Fibroblast of gingiva (primary cell): Measurements from ENCODE around the gene ANKRD6.

Source experiments
- DNase-seq: peaks from one replicate; pipeline ENCODE4 v3.0.0-alpha.2; 2011; ENCODE audit warnings: low read depth

Gene ANKRD6

GRCh38 chr6:89564752-89565427 is 131.9 kb downstream of the ANKRD6 start:
- no peak for DNase-seq

GRCh38 chr6:89566008-89566800 is 133.3 kb downstream of the ANKRD6 start:
- DNase-seq, result no peak

- no peak for DNase-seq
Measured at GRCh38 chr6:89566930-89567629, 134.1 kb downstream of the ANKRD6 start.

GRCh38 chr6:89567630-89568390 is 134.9 kb downstream of the ANKRD6 start:
- DNase-seq, result no peak

- no peak for DNase-seq
Measured at GRCh38 chr6:89574910-89575561, 142.1 kb downstream of the ANKRD6 start.

DNA sequence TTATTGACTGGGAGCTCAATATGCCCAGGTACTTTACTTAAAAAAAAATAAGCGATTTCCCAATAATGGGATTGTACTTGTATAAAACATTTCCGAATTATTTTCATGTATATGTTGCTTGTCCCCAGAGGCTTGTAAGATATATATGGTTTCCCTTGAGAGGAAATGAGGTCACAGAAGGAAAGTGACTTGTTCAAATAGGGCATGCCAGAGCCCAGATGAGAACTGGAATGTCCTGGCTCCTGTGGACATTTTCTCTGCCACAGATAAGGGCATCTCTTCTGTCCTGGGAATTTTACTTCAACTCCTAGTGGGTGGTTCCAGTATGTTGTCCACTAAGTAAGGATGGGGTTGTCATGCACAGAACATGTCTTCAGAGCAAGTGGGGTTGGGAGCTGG is 142.6 kb downstream of the ANKRD6 start:
- DNase-seq, result no peak

DNA sequence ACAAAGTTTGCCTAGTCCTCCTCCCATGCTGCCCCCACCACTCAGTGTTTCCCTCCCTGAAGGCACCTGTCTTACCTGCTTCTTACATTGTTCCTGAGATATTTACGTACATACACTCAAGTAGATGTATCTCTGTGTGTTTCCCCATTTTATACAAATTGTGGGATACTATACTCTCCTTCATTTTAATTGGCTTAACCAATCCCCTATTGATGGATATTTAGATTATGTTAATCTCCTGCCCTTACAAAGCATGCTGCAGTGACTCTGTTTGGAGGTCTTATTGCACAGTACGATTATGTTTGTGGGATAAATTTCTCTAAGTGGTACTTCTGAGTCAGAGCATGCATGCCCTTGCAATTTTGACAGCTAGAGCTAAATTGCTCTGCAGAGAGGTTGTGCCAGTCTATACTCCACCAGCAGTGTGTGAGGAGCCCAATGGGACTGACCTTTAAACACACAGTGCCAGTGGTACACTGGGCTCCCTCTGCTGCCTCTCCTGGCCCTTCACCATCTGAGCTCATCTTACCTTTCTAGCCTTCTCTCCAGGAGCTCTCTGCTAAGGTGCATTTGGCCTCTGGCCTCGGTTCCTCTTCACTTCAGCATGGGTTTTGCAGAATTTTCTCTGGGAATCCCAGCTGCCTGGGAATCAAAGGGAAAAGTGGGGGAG is 148.2 kb downstream of the ANKRD6 start:
- no peak for DNase-seq

GRCh38 chr6:89581689-89582088 is 148.7 kb downstream of the ANKRD6 start:
- no peak for DNase-seq

GRCh38 chr6:89582669-89583325 is 149.8 kb downstream of the ANKRD6 start:
- DNase-seq, result no peak

GRCh38 chr6:89583559-89583958 is 150.6 kb downstream of the ANKRD6 start:
- DNase-seq, result no peak

GRCh38 chr6:89584539-89584938 is 151.6 kb downstream of the ANKRD6 start:
- DNase-seq, result no peak

DNA sequence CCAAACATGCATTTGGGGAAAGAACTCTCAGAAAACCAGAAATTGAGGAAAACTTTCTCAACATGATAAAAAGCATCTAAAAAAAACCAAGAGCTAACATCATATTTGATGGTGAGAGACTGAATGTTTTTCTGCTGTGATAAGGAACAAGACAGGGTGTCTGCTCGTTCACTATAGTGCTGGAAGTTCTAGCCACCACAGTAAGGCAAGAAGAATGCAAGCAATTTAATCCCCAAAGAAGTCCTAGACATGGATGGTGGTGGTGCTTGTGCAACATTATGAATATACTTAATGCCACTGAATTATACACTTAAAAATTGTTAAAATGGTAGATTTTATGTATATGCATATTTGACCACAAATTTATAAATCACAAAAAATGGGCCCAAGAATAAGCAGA is 152.2 kb downstream of the ANKRD6 start:
- no peak for DNase-seq

- DNase-seq, result no peak
Measured at GRCh38 chr6:89589297-89590025, 156.5 kb downstream of the ANKRD6 start.

DNA sequence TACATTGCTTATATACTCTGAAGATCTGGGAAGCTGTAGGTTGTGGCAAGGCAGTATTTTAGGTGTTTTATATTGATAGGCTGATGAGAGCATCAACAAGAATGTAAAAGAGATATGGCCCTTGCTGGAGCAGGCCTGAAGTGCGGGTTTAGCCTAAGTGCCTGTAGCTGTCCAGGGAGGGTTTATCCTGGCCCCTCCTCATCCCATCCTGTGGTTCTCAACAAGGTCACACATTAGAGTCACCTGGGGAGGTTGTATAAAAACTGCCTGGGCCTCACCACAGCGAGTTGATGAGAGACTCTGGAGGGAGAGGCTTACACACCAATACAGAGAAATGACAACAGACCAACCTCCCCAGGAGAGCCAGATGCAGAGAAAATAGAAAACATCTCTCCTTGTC is 157.2 kb downstream of the ANKRD6 start:
- no peak for DNase-seq

- DNase-seq, result no peak
Measured at GRCh38 chr6:89591745-89592144, 158.8 kb downstream of the ANKRD6 start.

GRCh38 chr6:89596056-89596455 is 163.1 kb downstream of the ANKRD6 start:
- no peak for DNase-seq

DNA sequence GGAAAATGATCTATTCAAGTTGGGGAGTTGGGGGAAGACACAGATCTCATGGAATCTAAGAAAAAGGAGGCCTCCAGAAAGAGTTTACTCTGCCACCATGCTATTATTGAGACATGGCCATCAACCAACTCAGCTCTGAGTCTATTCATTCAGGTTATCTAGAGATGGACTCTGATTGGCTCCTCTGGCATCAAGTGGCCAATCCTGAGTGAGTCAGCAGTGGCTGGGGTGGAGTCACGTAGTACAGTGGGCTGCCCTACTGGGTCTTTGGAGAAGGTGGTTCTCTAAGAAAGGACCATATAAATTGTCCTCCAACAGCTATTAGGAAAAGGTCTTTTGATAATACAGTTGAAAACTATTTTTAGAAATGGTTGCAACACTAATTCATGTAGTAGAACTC is 163.5 kb downstream of the ANKRD6 start:
- DNase-seq, result no peak

DNA sequence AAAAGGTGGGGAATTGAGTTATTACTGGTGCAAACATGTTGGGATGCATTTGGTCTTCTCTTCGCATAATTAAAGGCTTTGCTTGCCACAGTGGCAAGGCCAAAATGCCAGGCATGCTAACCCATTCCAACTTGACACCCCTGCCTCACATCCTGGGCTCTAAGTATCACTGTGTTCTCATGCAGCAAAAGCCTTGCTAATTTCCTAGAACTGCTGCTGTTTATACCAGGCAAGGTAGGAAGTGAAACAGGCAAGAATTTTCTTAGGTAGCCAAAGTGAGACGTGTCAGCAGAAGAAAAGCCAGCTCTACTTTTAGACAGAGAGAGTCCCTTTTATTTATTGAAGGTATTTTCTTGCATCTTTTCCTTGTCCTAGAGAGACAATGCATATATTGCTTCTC is 164.4 kb downstream of the ANKRD6 start:
- no peak for DNase-seq

DNA sequence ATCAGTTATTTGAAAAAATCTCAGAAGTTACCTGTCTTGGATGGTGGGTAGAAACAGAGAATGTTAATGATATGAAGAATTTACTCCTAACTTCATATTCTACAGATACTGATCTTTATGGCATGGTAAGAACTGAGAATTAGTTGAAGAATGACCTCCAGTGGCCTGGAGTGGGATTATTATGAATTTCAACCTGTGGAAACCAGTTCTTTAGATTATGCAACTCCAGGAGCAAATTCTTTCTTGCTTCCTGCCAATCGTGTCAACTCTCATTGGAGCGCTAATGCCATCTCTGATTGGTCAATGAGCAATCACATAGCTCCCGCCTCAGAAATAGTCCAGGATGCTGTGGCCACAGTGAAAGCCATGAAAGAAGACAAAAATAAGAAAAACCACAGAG is 165.0 kb downstream of the ANKRD6 start:
- peak; percentile 7 for DNase-seq

DNA sequence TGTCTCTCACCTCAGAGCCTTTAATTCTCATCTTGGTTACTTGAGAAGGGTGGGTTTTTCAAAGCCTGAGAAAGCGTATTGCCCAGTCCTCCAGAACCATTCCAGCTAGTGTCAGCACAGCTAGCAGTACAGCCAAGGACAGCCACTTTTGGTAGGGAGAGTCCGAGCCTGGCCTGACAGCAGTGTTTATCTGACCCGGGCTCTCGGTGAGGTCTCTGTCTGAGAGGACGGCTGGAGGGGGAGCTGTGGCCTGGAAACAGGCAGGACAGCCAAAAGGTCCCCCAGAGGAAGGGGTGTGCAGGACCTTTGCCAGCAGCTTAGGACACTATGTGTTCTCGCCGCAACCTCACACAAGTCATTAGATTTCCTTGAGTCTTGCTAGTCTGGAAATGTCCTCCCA is 166.8 kb downstream of the ANKRD6 start:
- no peak for DNase-seq
